ENCODE measurements around the gene MAB21L4. TPM values are rescaled to one million over a fixed set of nuclear protein-coding genes. Genes with fewer than 3 reads are reported as not detected.
A peak's percentile ranks its signal among the peaks of the same experiment; 100 is the strongest.

MAB21L4 gene
- total RNA-seq, 2 donors from 2014 or later: 6.1 to 22.2 TPM

- intact Hi-C loops (cut with DNase I): no loop called here
- no peaks in the 10 kb centered on the region for H3K36me3 ChIP-seq
- H3K4me3 ChIP-seq: no peak overlapping the region
- TF ChIP-seq CTCF (IDR thresholded peaks at IDR 0.05): no peak
- DNase-seq: no peak
- H3K4me1 ChIP-seq: peaks cover 9% of the 10 kb centered on the region
- no peak overlapping the region for H3K9ac ChIP-seq (ENCODE audit: low read depth in 2 of 2, low read length in 2 of 2)
- H3K27ac ChIP-seq: no peak overlapping the region
- no peaks in the 10 kb centered on the region for H3K9me3 ChIP-seq
- H3K27me3 ChIP-seq: no peaks in the 10 kb centered on the region
Observed at GRCh38 chr2:240892356-240892755, 3.6 kb downstream of the MAB21L4 start.

GRCh38 chr2:240891492-240892340 lies 4.2 kb downstream of the MAB21L4 start:
- Histone ChIP-seq H3K36me3 (no peaks in the 10 kb centered on the region), H3K4me3 (no peak overlapping the region), H3K4me1 (peaks cover 9% of the 10 kb centered on the region), H3K9me3 (no peaks in the 10 kb centered on the region), H3K27me3 (no peaks in the 10 kb centered on the region), H3K9ac (ENCODE audit: low read depth in 2 of 2, low read length in 2 of 2) (peak overlapping the region in 1 of 2 donors; percentile 3), H3K27ac (no peak overlapping the region)
- no peak for TF ChIP-seq CTCF (IDR thresholded peaks at IDR 0.05)
- intact Hi-C loops (cut with DNase I): no loop called here
- DNase-seq: no peak

- H3K4me1 ChIP-seq: peaks cover 9% of the 10 kb centered on the region
- H3K36me3 ChIP-seq: no peaks in the 10 kb centered on the region
- H3K4me3 ChIP-seq: no peak overlapping the region
- no peaks in the 10 kb centered on the region for H3K27me3 ChIP-seq
- H3K9ac ChIP-seq (ENCODE audit: low read depth in 2 of 2, low read length in 2 of 2): no peak overlapping the region
- no peak for DNase-seq
- intact Hi-C loops (cut with DNase I): no loop called here
- TF ChIP-seq CTCF (IDR thresholded peaks at IDR 0.05): no peak
- no peak overlapping the region for H3K27ac ChIP-seq
- H3K9me3 ChIP-seq: no peaks in the 10 kb centered on the region
Observed at GRCh38 chr2:240890691-240891090, 5.3 kb downstream of the MAB21L4 start.

- intact Hi-C loops (cut with DNase I): no loop called here
Observed at GRCh38 chr2:240889601-240890560, 6.1 kb downstream of the MAB21L4 start.

More at GRCh38 chr2:240889601-240890560, 6.1 kb downstream of the MAB21L4 start:
- Histone ChIP-seq H3K27me3 (no peaks in the 10 kb centered on the region), H3K27ac (no peak overlapping the region), H3K9ac (ENCODE audit: low read depth in 2 of 2, low read length in 2 of 2) (no peak overlapping the region), H3K9me3 (no peaks in the 10 kb centered on the region), H3K36me3 (no peaks in the 10 kb centered on the region), H3K4me1 (peaks cover 9% of the 10 kb centered on the region), H3K4me3 (no peak overlapping the region)
- no peak for TF ChIP-seq CTCF (IDR thresholded peaks at IDR 0.05)
- DNase-seq: peak; percentile 74

Data from colonic mucosa (tissue), 4 donors.